Pancreas (tissue), 10 donors: ENCODE data around the gene RCSD1. TPM values are rescaled to one million over a fixed set of nuclear protein-coding genes. Genes with fewer than 3 reads are reported as not detected.

ENCODE experiments used
- ATAC-seq, 4 donors: fragments of 200-7000 bp; cut with Tn5 transposase; one replicate each; pipeline versions ENCODE4 v1.8.0 to v1.9.1; 2020; ENCODE audit warnings: mild to moderate bottlenecking in 4 of 4, moderate library complexity in 4 of 4
- DNase-seq, 6 donors: peaks; one replicate each; pipeline ENCODE4 v3.0.0-alpha.2; 2020
- FAIRE-seq: peaks from 2 replicates; lab custom pipeline; 2012; peaks lifted over from hg19 to GRCh38; lab: Jason Lieb, UNC
- H3K27ac ChIP-seq, 4 donors: fragments of 200-600 bp; sonication (generic); 1 replicate in 3 of 4; 2 replicates in 1 of 4; pipeline versions ENCODE4 v1.5.0 to v1.8.0; 2020
- H3K27me3 ChIP-seq, 4 donors: fragments of 200-600 bp; one replicate each; pipeline ENCODE4 v1.8.0; 2021
- H3K36me3 ChIP-seq, 3 donors: fragments of 200-600 bp; sonication (generic) in 1 of 3; one replicate each; pipeline versions ENCODE4 v1.5.0 to v1.8.0; 2020 to 2021
- H3K4me1 ChIP-seq, 3 donors: fragments of 200-600 bp; one replicate each; pipeline ENCODE4 v1.8.0; 2021
- H3K4me3 ChIP-seq, 4 donors: fragments of 200-600 bp; sonication (generic) in 2 of 4; one replicate each; pipeline versions ENCODE4 v1.5.0 to v1.8.0; 2020 to 2021
- H3K9me3 ChIP-seq, 4 donors: fragments of 200-600 bp; one replicate each; pipeline ENCODE4 v1.8.0; 2021
- CTCF ChIP-seq, 4 donors: fragments of 200-600 bp; sonication (generic) in 3 of 4; IDR thresholded peaks; one replicate each; pipeline versions ENCODE4 v1.5.0 to v1.8.0; 2021; ENCODE audit warnings: antibody characterized with exemption in 4 of 4
- WGBS, 2 donors: extraction: QIAGEN DNeasy Blood & Tissue Kit; methylation state at CpG; one replicate each; pipeline ENCODE4 v1.1.7; 2013; 5-methylcytosine and 5-hydroxymethylcytosine counted together
- intact Hi-C, 3 donors: fragments of 100-400 bp; cut with DNase I; formaldehyde crosslinking; loops; one replicate each; pipeline versions ENCODE4 v1.11.1 to v1.14.2; 2022
- polyA plus RNA-seq, 2 donors: library from polyadenylated mRNA; stranded (reverse); fragments of 200-250 nt; gene quantifications; one replicate each; pipeline ENCODE4 v1.2.3, GENCODE V29; 2013
- total RNA-seq, 6 donors: library from RNA; stranded (reverse); fragmentation: NEBNext Ultra II Directional in 4 of 6; extraction: Animal tissue kit (Norgen Biotek cat#: 25700) in 4 of 6; gene quantifications; one replicate each; pipeline versions ENCODE4 v1.2.1 to v1.2.4, GENCODE V29; 2021 to 2023
- donor health status: healthy with polysubstance abuse.
- donor health status: DM: no; HTN: no; CAD: no; lungs with moderate emphysema.
- donor health status: DM: no; HTN: no; CAD: no.
- donor health status: control.
- donor health status: control.
- donor health status: Bipolar disorder and iron deficiency.
- donor health status: DM: yes; HTN: yes; CAD: no.
- donor health status: DM: no; HTN: no; CAD: no.
- donor health status: DM: no; HTN: no; CAD: no.
- donor health status: DM: yes; HTN: yes; CAD: no.

Gene RCSD1
- total and polyA plus RNA-seq, 8 donors: 0.59 to 6.7 (median 1.6) TPM

GRCh38 chr1:167679714-167680113 is 49.7 kb downstream of the RCSD1 start:
- H3K27ac ChIP-seq: no peak overlapping the region
- H3K36me3 ChIP-seq: no peaks in the 10 kb centered on the region
- FAIRE-seq: no peak
- H3K27me3 ChIP-seq: no peaks in the 10 kb centered on the region
- intact Hi-C loops: loop anchor here in 2 of 3 donors (10.0 kb wide), 2 partner anchors 75 to 85 kb away; no protein-coding TSS in a partner anchor
- WGBS, 2 donors: 91 to 97% methylated on average over 6 of the region's 6 CpGs
- no peak for DNase-seq
- H3K4me1 ChIP-seq: no peaks in the 10 kb centered on the region
- ATAC-seq: peak in 2 of 4 donors; percentile 71 to 80
- no peaks in the 10 kb centered on the region for H3K9me3 ChIP-seq
- no peak overlapping the region for H3K4me3 ChIP-seq
- no peak for TF ChIP-seq CTCF (IDR thresholded peaks at IDR 0.05)

GRCh38 chr1:167681024-167681423 is 51.0 kb downstream of the RCSD1 start:
- FAIRE-seq (no peak), ATAC-seq (no peak), DNase-seq (no peak)
- H3K4me3 ChIP-seq: no peak overlapping the region
- no peaks in the 10 kb centered on the region for H3K27me3 ChIP-seq
- intact Hi-C loops: loop anchor here in 2 of 3 donors (10.0 kb wide), 2 partner anchors 76 to 86 kb away; no protein-coding TSS in a partner anchor
- H3K27ac ChIP-seq: no peak overlapping the region
- no peaks in the 10 kb centered on the region for H3K9me3 ChIP-seq
- H3K4me1 ChIP-seq: no peaks in the 10 kb centered on the region
- WGBS, 2 donors: 59 to 63% methylated on average over 3 of the region's 3 CpGs
- no peak for TF ChIP-seq CTCF (IDR thresholded peaks at IDR 0.05)
- no peaks in the 10 kb centered on the region for H3K36me3 ChIP-seq

GRCh38 chr1:167681451-167682098 is 51.5 kb downstream of the RCSD1 start:
- Histone ChIP-seq H3K4me1 (no peaks in the 10 kb centered on the region), H3K4me3 (no peak overlapping the region), H3K27me3 (no peaks in the 10 kb centered on the region), H3K9me3 (no peaks in the 10 kb centered on the region), H3K27ac (no peak overlapping the region), H3K36me3 (no peaks in the 10 kb centered on the region)
- ATAC-seq: no peak
- FAIRE-seq: no peak
- intact Hi-C loops: loop anchor here in 2 of 3 donors (10.0 kb wide), 2 partner anchors 77 to 87 kb away; no protein-coding TSS in a partner anchor
- no peak for DNase-seq
- no peak for TF ChIP-seq CTCF (IDR thresholded peaks at IDR 0.05)
- 52 to 57% methylated on average over 5 of the region's 5 CpGs for WGBS, 2 donors

GRCh38 chr1:167683226-167683625 is 53.2 kb downstream of the RCSD1 start:
- WGBS, 2 donors: 62 to 66% methylated on average over 6 of the region's 6 CpGs
- ATAC-seq (no peak), FAIRE-seq (no peak), DNase-seq (no peak)
- intact Hi-C loops: loop anchor here in 2 of 3 donors (10.0 kb wide), 2 partner anchors 78 to 88 kb away; no protein-coding TSS in a partner anchor
- Histone ChIP-seq H3K4me3 (no peak overlapping the region), H3K4me1 (no peaks in the 10 kb centered on the region), H3K9me3 (no peaks in the 10 kb centered on the region), H3K27ac (no peak overlapping the region), H3K36me3 (no peaks in the 10 kb centered on the region), H3K27me3 (no peaks in the 10 kb centered on the region)
- TF ChIP-seq CTCF (IDR thresholded peaks at IDR 0.05): no peak
